ENCODE data around the gene GDPD2. TPM values are rescaled to one million over a fixed set of nuclear protein-coding genes. Genes with fewer than 3 reads are reported as not detected.

Gene GDPD2
- total and polyA plus RNA-seq, 2 donors (not counting 3 experiments of a cell fraction or from before 2014, with no cell fraction given): 0.08 to 0.29 TPM

GRCh38 chrX:70423936-70424675 lies 992 bp downstream of the GDPD2 start:
- no peak overlapping the region for H3K27ac ChIP-seq (ENCODE audit: insufficient read depth, low read depth, low read length)
- no peak overlapping the region for H3K4me3 ChIP-seq (replicated peaks in 1 of 3; ENCODE audit: insufficient read depth in 1 of 3, low read depth in 1 of 3, low read length in 3 of 3)
- no TSS peak for BruUV-seq (replicated peaks)
- H3K79me2 ChIP-seq (ENCODE audit: control insufficient read depth, insufficient read depth, low read length): no peaks in the 10 kb centered on the region
- no peak overlapping the region for H2AFZ ChIP-seq (ENCODE audit: low read depth, low read length)
- FAIRE-seq (no peak), DNase-seq (ENCODE audit: low read depth, low spot score) (no peak)
- TF ChIP-seq MAX (IDR thresholded peaks at IDR 0.05; ENCODE audit: insufficient read depth, insufficient read length) (no peak), POLR2AphosphoS5 (IDR thresholded peaks at IDR 0.05; ENCODE audit: insufficient read depth, low read depth, low read length) (no peak), CTCF (IDR thresholded peaks at IDR 0.05; ENCODE audit: extremely low read depth in 1 of 2, insufficient read depth in 1 of 2, low read depth in 1 of 2, low read length in 2 of 2) (no peak), EZH2 (IDR thresholded peaks at IDR 0.05; ENCODE audit: borderline replicate concordance, low read depth, low read length, severe bottlenecking) (no peak), POLR2A (IDR thresholded peaks at IDR 0.05; ENCODE audit: low read depth, low read length) (no peak), MYC (IDR thresholded peaks at IDR 0.05; ENCODE audit: low read depth, low read length) (no peak), GATA2 (IDR thresholded peaks at IDR 0.05; ENCODE audit: insufficient read depth, insufficient read length, low read depth, low read length) (no peak), FOS (IDR thresholded peaks at IDR 0.05; ENCODE audit: borderline replicate concordance, insufficient read depth, low read length) (no peak), JUN (IDR thresholded peaks at IDR 0.05; ENCODE audit: borderline replicate concordance, insufficient read depth, insufficient read length, low read depth) (no peak)
- no peak overlapping the region for H3K9ac ChIP-seq (replicated peaks; ENCODE audit: extremely low read depth, insufficient read depth, low read length)
- no peak overlapping the region for H3K4me2 ChIP-seq (ENCODE audit: insufficient read depth, low read length)
- ChIA-PET POLR2A (no interaction called here), CTCF (interaction anchor here (1.1 to 1.9 kb wide), 3 partner anchors 9 to 241 kb away, joined by 7 to 8 read pairs (median 7); no protein-coding TSS in a partner anchor)
- no peaks in the 10 kb centered on the region for H3K9me1 ChIP-seq (replicated peaks; ENCODE audit: control insufficient read depth, extremely low read depth, insufficient read depth, low read length)
- dilution Hi-C loops (cut with MboI; ENCODE audit: extremely low pct_ligation_motif_present, low sequenced_read_pairs) (no loop called here), intact Hi-C loops (cut with micrococcal nuclease) (no loop called here)
- H3K36me3 ChIP-seq (ENCODE audit: control insufficient read depth in 2 of 2, extremely low read depth in 1 of 2, insufficient read depth in 2 of 2, low read length in 2 of 2): no peaks in the 10 kb centered on the region
- no peaks in the 10 kb centered on the region for H3K9me3 ChIP-seq (replicated peaks; ENCODE audit: control insufficient read depth, insufficient read depth, low read length)
- H3K27me3 ChIP-seq (ENCODE audit: control insufficient read depth in 2 of 2, insufficient read depth in 2 of 2, low read length in 2 of 2): no peaks in the 10 kb centered on the region
- H3K4me1 ChIP-seq (ENCODE audit: control insufficient read depth, extremely low read depth, insufficient read depth, low read length): no peaks in the 10 kb centered on the region
- no peaks in the 10 kb centered on the region for H4K20me1 ChIP-seq (replicated peaks; ENCODE audit: control insufficient read depth, extremely low read depth, insufficient read depth, low read length)
